Keratinocyte (primary cell): ENCODE data around the gene RCCD1. TPM values are rescaled to one million over a fixed set of nuclear protein-coding genes. Genes with fewer than 3 reads are reported as not detected.
A peak's percentile ranks its signal among the peaks of the same experiment; 100 is the strongest.

Experiments
- DNase-seq: peaks from one replicate; pipeline ENCODE4 v3.0.0-alpha.2; 2011; ENCODE audit warnings: low read depth, missing footprints, low spot score
- FAIRE-seq: peaks from 2 replicates; lab custom pipeline; 2011; peaks lifted over from hg19 to GRCh38; lab: Jason Lieb, UNC
- H2AFZ ChIP-seq: 2 replicates; pipeline ENCODE4 v1.6.0; 2012; ENCODE audit warnings: low read length, control low read depth, inconsistent platforms; ENCODE audit not compliant: control insufficient read depth
- H3K27ac ChIP-seq: 2 replicates; pipeline ENCODE4 v1.5.1; 2011; ENCODE audit warnings: low read length; ENCODE audit not compliant: control insufficient read depth, insufficient read depth
- H3K27me3 ChIP-seq: 3 replicates; pipeline ENCODE4 v1.6.0; 2011; ENCODE audit warnings: low read length; ENCODE audit not compliant: control insufficient read depth, insufficient read depth; ENCODE audit errors: extremely low read depth
- H3K36me3 ChIP-seq, 2 experiments: 2 replicates in 1 of 2; 3 replicates in 1 of 2; pipeline ENCODE4 v1.5.1; 2011; ENCODE audit warnings: low read length in 2 of 2, mild to moderate bottlenecking in 1 of 2; ENCODE audit not compliant: control insufficient read depth in 2 of 2, insufficient read depth in 2 of 2; ENCODE audit errors: extremely low read depth in 1 of 2
- H3K4me1 ChIP-seq: 3 replicates; pipeline ENCODE4 v1.5.1; 2011; ENCODE audit warnings: low read length; ENCODE audit not compliant: control insufficient read depth, insufficient read depth; ENCODE audit errors: extremely low read depth
- H3K4me2 ChIP-seq: 3 replicates; pipeline ENCODE4 v1.6.0; 2011; ENCODE audit warnings: low read depth, low read length; ENCODE audit not compliant: control insufficient read depth, insufficient read depth; ENCODE audit errors: extremely low read depth
- H3K4me3 ChIP-seq, 3 experiments: fragments of 200-600 bp in 1 of 3; sonication (generic) in 1 of 3; 2 replicates in 2 of 3; 3 replicates in 1 of 3; pipeline ENCODE4 v1.5.1; 2011 to 2016; ENCODE audit warnings: low read length in 3 of 3, mild to moderate bottlenecking in 3 of 3, control low read depth in 2 of 3, inconsistent platforms in 1 of 3, low read depth in 1 of 3, mixed read lengths in 1 of 3, mixed run types in 1 of 3, moderate library complexity in 1 of 3; ENCODE audit not compliant: control insufficient read depth in 2 of 3, insufficient read depth in 2 of 3; ENCODE audit errors: extremely low read depth in 1 of 3
- H3K79me2 ChIP-seq: 2 replicates; pipeline ENCODE4 v1.6.0; 2012; ENCODE audit warnings: low read length; ENCODE audit not compliant: control insufficient read depth, insufficient read depth
- H3K9ac ChIP-seq: 3 replicates; pipeline ENCODE4 v1.6.0; 2011; ENCODE audit warnings: low read length; ENCODE audit not compliant: control insufficient read depth, insufficient read depth; ENCODE audit errors: extremely low read depth
- H3K9me1 ChIP-seq: 3 replicates; pipeline ENCODE4 v1.6.0; 2011; ENCODE audit warnings: low read length; ENCODE audit not compliant: control insufficient read depth, insufficient read depth; ENCODE audit errors: extremely low read depth
- H3K9me3 ChIP-seq: 2 replicates; pipeline ENCODE4 v1.5.1; 2012; ENCODE audit warnings: low read depth, low read length; ENCODE audit not compliant: control insufficient read depth
- H4K20me1 ChIP-seq: 3 replicates; pipeline ENCODE4 v1.6.0; 2011; ENCODE audit warnings: low read length; ENCODE audit not compliant: control insufficient read depth, insufficient read depth; ENCODE audit errors: extremely low read depth
- CTCF ChIP-seq, 3 experiments: IDR thresholded peaks in 1 of 3; conservative IDR thresholded peaks in 1 of 3; optimal IDR thresholded peaks in 1 of 3; 2 replicates in 2 of 3; 3 replicates in 1 of 3; pipeline versions ENCODE3 to v1.5.1; 2011; ENCODE audit warnings: low read length in 3 of 3, mild to moderate bottlenecking in 3 of 3, moderate library complexity in 2 of 3, control low read depth in 1 of 3, inconsistent platforms in 1 of 3; ENCODE audit not compliant: insufficient read depth in 2 of 3; ENCODE audit errors: extremely low read depth in 1 of 3
- EZH2 ChIP-seq: IDR thresholded peaks from one replicate; pipeline ENCODE4 v1.6.1; 2012; ENCODE audit warnings: inconsistent platforms, mild to moderate bottlenecking, low read length, moderate library complexity
- dilution Hi-C: fragments of 300-500 bp; cut with MboI; formaldehyde crosslinking; loops from one replicate; pipeline ENCODE4 v1.7.0; 2020; ENCODE audit warnings: low sequenced_read_pairs; ENCODE audit not compliant: extremely low pct_ligation_motif_present
- polyA plus RNA-seq, 5 experiments: library from polyadenylated mRNA; depleted of rRNA in 3 of 5; stranded (reverse) in 3 of 5; stranded (forward) in 1 of 5; unstranded in 1 of 5; fragments of >200 nt; gene quantifications; 1 replicate in 1 of 5; 2 replicates in 3 of 5; 3 replicates in 1 of 5; pipeline versions ENCODE4 v1.2.1 to v1.2.3, GENCODE V29; 2011 to 2012; ENCODE audit warnings: missing spikeins in 2 of 5, low read depth in 1 of 5, low replicate concordance in 1 of 5

The RCCD1 gene
- polyA plus RNA-seq, 1 donor (not counting 4 experiments of a cell fraction or from before 2014, with no cell fraction given) = 7.8 TPM

- dilution Hi-C loops = no loop called here
- no peak for FAIRE-seq
- peaks cover 45% of the 10 kb centered on the region for H3K79me2 ChIP-seq
Measured at GRCh38 chr15:90994417-90995311, 40.0 kb downstream of the RCCD1 start, which contains the start of gene PRC1. TSS of gene PRC1 (minus strand) at chr15:90994535. CDS start at chr15:90994417, 118 bp downstream.

GRCh38 chr15:90998737-90999136 is 44.1 kb downstream of the RCCD1 start:
- DNase-seq = no peak
- Histone ChIP-seq H3K36me3 (peaks cover 22 to 25% of the 10 kb centered on the region in 2 experiments), H3K27me3 (no peaks in the 10 kb centered on the region), H3K9me3 (no peaks in the 10 kb centered on the region), H2AFZ (no peak overlapping the region), H3K4me2 (no peak overlapping the region), H3K79me2 (peaks cover 6% of the 10 kb centered on the region), H3K4me3 (no peak overlapping the region), H4K20me1 (no peaks in the 10 kb centered on the region), H3K9ac (no peak overlapping the region), H3K4me1 (no peaks in the 10 kb centered on the region), H3K9me1 (no peaks in the 10 kb centered on the region), H3K27ac (no peak overlapping the region)
- dilution Hi-C loops = no loop called here
- no peak for FAIRE-seq
- TF ChIP-seq EZH2 (no peak), CTCF (optimal IDR thresholded peaks at IDR 0.05 in 1 of 3, IDR thresholded peaks at IDR 0.05 in 1 of 3, conservative IDR thresholded peaks at IDR 0.05 in 1 of 3; ENCODE audit: extremely low read depth in 1 of 3, insufficient read depth in 2 of 3, low read length in 3 of 3) (no peak)

More at GRCh38 chr15:90994417-90995311, 40.0 kb downstream of the RCCD1 start, which contains the start of gene PRC1:
- H2AFZ ChIP-seq = peak within 1 kb of the TSS; percentile 99
- peak within 1 kb of the TSS; percentile 71 to 96 (median 89) for H3K4me3 ChIP-seq
- H3K9ac ChIP-seq = peak within 1 kb of the TSS; percentile 86
- H3K27ac ChIP-seq = peak within 1 kb of the TSS; percentile 84
- H4K20me1 ChIP-seq = no peaks in the 10 kb centered on the region
- H3K36me3 ChIP-seq = peaks cover 8 to 12% of the 10 kb centered on the region in 2 experiments
- H3K4me2 ChIP-seq = peak within 1 kb of the TSS; percentile 90
- no peaks in the 10 kb centered on the region for H3K27me3 ChIP-seq
- no peaks in the 10 kb centered on the region for H3K9me1 ChIP-seq
- no peaks in the 10 kb centered on the region for H3K9me3 ChIP-seq
- peak; percentile 90 for DNase-seq
- TF ChIP-seq CTCF (optimal IDR thresholded peaks at IDR 0.05 in 1 of 3, IDR thresholded peaks at IDR 0.05 in 1 of 3, conservative IDR thresholded peaks at IDR 0.05 in 1 of 3; ENCODE audit: extremely low read depth in 1 of 3, insufficient read depth in 2 of 3, low read length in 3 of 3) (no peak), EZH2 (no peak)
- peaks cover 4% of the 10 kb centered on the region for H3K4me1 ChIP-seq
